NCI-H1048 (cell line): ENCODE data around the gene DNHD1.

Experiments
- DNase-seq: peaks from one replicate; lab custom pipeline; 2025; lab: John Stamatoyannopoulos, UW

The DNHD1 gene

GRCh38 chr11:6594142-6594768 lies 97.2 kb downstream of the DNHD1 start:
- no peak for DNase-seq

- no peak for DNase-seq
Observed at GRCh38 chr11:6596239-6596877, 99.3 kb downstream of the DNHD1 start.

GRCh38 chr11:6598555-6598954 lies 101.5 kb downstream of the DNHD1 start:
- DNase-seq = no peak

- no peak for DNase-seq
Observed at GRCh38 chr11:6599449-6599848, 102.4 kb downstream of the DNHD1 start.

- no peak for DNase-seq
Observed at GRCh38 chr11:6599881-6600390, 102.9 kb downstream of the DNHD1 start.

GRCh38 chr11:6601041-6601461 lies 104.0 kb downstream of the DNHD1 start:
- no peak for DNase-seq

- DNase-seq = no peak
Observed at GRCh38 chr11:6602096-6602940, 105.2 kb downstream of the DNHD1 start.

- peak; percentile 68 for DNase-seq
Observed at GRCh38 chr11:6603287-6604080, 106.4 kb downstream of the DNHD1 start, which contains the start of the genes ILK and RRP8. Gene ILK (plus strand): TSS chr11:6603774. CDS start chr11:6604272, 498 bp downstream. Gene RRP8 (minus strand): TSS chr11:6603616. CDS start chr11:6603502, 114 bp downstream.

GRCh38 chr11:6604081-6604626 lies 107.1 kb downstream of the DNHD1 start:
- DNase-seq = no peak

- no peak for DNase-seq
Observed at GRCh38 chr11:6604790-6605189, 107.7 kb downstream of the DNHD1 start.

- DNase-seq = no peak
Observed at GRCh38 chr11:6606471-6607189, 109.5 kb downstream of the DNHD1 start.

- DNase-seq = no peak
Observed at GRCh38 chr11:6607190-6607795, 110.2 kb downstream of the DNHD1 start.

- no peak for DNase-seq
Observed at GRCh38 chr11:6608011-6608410, 110.9 kb downstream of the DNHD1 start.

GRCh38 chr11:6608726-6609501 lies 111.8 kb downstream of the DNHD1 start:
- DNase-seq = no peak

GRCh38 chr11:6609502-6610015 lies 112.5 kb downstream of the DNHD1 start:
- no peak for DNase-seq

GRCh38 chr11:6610591-6610990 lies 113.5 kb downstream of the DNHD1 start:
- DNase-seq = no peak

GRCh38 chr11:6611092-6611962 lies 114.2 kb downstream of the DNHD1 start:
- DNase-seq = no peak

GRCh38 chr11:6611963-6612212 lies 114.8 kb downstream of the DNHD1 start:
- DNase-seq = no peak
